Urothelium cell line (cell line): ENCODE measurements around the gene RBM39.
"Not testable (repeated sequence)": the region's sequence is repeated elsewhere in the genome, so short reads cannot be mapped to it uniquely, and the experiment has no call there.

Source experiments
- DNase-seq: peaks from one replicate; pipeline ENCODE4 v3.0.0; 2011; ENCODE audit warnings: low spot score, mixed read lengths
- FAIRE-seq: peaks from 2 replicates; lab custom pipeline; 2011; peaks lifted over from hg19 to GRCh38; lab: Jason Lieb, UNC

Gene RBM39

DNA sequence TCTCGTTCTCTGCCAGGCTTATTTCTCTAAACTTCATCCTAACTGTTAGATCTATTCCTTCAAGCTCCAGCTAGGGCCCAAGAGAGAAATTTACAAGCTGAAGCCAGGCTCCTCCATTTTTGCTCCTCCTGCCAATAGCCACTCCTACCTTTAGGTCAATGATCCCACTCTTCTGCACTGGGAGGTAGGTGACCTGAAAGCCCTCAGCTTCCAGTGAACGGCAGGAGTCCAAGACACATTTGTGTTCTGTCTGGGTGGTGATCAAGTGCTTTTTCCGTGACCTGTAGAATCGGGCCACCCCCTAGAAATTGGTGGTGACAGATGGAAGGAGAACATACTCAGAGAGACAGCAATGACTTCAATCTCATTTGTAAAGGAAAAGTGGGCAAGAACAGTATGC lies 51.8 kb downstream of the RBM39 start:
- no peak for DNase-seq
- FAIRE-seq, result no peak

DNA sequence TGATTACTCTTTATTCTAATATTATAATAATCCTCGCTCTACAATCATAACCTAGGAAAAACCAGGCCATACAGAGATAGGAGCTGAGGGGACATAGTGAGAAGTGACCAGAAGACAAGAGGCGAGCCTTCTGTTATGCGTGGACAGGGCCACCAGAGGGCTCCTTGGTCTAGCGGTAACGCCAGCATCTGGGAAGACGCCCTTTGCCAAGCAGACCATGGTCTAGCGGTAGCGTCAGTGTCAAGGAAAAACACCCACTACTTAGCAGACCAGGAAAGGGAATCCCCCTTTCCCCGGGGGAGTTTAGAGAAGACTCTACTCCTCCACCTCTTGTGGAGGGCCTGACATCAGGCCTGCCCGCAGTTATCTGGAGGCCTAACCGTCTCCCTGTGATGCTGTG lies 55.2 kb downstream of the RBM39 start:
- FAIRE-seq, DNase-seq: not testable (repeated sequence)

DNA sequence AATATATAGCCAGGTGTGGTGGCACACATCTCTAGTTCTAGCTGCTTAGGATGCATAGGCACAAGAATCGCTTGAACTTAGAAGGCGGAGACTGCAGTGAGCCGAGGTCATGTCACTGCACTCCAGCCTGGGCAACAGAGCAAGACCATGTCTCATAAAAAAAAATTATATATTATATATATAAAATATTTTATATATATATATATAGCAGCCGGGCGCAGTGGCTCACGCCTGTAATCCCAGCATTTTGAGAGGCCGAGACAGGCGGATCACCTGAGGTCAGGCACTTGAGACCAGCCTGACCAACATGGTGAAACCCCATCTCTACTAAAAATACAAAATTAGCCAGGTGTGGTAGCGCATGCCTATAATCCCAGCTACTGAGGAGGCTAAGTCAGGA lies 56.7 kb downstream of the RBM39 start:
- DNase-seq, FAIRE-seq: not testable (repeated sequence)

DNA sequence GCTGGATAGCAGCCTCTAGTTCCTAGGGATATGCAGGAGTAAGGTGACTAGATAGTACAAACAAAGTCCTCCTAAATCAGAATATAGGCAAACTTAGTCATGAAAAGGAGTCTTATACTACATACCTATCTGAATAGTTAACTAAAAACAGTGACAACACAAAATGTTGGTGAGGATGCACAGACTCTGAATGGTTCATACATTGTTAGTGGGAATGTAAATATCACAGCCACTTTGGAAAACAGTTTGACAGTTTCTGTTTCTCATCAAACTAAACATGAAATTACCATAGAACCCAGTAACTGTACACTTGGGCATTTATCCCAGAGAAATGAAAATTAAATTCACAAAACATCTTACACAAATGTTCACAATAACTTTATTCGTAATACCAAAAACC lies 60.1 kb downstream of the RBM39 start:
- FAIRE-seq, result no peak
- DNase-seq, result no peak

DNA sequence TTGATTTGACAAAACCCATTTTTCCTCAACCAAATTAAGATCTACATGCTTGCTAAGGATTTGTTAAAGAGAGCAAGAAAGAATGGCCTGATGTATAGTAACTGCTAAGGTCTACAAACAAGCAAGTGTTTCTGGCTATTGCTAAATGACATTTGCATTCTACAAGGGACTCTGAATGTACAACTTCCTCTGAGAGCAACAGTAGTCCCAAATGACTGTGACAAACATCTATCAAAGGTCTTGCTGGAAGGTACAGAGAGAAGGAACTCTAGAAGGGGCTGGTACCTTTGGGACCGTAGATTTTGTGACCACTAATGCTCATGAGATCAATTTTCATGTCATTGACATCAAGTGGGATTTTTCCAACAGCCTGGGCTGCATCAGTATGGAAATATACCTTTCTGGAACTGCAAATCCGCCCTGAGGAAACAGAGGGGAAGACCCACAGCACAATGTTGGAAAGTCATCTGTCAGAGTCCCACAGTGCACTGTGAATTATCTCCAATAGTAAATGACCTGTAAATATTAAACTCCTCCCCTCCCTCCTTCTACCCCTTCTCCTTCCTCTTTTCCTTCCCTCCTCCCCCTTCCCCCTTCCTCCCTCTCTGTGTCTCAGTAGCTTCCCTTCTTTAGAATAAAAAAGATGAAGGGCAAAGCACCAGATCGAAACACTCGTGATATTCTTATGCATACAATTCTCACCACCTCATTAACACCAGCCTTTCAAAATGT lies 61.4 kb downstream of the RBM39 start:
- FAIRE-seq (no peak), DNase-seq (no peak)

GRCh38 chr20:35674921-35675320 lies 67.1 kb downstream of the RBM39 start:
- DNase-seq (no peak), FAIRE-seq (no peak)

DNA sequence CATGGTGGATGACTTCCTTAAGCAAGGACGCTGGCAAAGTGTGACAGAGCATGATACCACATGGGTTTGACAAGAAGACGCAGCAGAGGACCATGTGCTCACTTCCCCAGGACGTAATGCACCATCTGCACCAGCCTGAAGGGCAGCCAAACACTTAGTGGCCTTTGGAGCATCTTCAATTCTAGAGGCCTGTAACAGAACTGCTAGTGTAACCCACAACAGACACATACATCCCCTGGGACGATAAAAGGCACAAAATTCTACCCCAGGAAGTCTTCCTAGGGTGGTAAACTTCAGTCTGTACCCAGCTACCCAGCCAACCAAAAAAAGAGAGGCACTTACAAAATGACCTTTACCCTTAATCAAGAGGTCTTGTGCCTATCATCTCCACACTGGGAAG lies 68.2 kb downstream of the RBM39 start:
- DNase-seq, result no peak
- FAIRE-seq, result no peak

DNA sequence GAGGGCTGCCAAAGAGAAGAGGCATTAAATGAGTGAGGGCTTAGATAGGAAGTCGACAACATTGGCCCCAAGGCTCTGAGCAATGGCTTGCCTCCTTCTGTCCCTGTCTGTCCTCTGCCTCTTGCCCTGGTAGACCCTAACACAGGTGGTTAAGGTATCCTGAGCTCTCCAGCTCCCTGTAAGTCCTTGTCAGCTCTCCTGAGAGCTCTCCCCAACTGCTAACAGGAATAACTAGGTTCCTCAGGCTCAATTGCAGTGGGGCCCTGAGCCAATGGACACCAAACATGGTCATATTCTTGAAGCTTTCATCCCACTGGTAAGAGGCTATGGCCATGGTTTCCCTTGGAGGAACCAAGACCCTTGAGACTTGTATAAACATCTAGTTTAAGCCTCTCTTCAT lies 72.4 kb downstream of the RBM39 start:
- DNase-seq (no peak), FAIRE-seq (no peak)

- no peak for DNase-seq
- FAIRE-seq, result no peak
Measured at GRCh38 chr20:35669221-35669620, 72.8 kb downstream of the RBM39 start.

DNA sequence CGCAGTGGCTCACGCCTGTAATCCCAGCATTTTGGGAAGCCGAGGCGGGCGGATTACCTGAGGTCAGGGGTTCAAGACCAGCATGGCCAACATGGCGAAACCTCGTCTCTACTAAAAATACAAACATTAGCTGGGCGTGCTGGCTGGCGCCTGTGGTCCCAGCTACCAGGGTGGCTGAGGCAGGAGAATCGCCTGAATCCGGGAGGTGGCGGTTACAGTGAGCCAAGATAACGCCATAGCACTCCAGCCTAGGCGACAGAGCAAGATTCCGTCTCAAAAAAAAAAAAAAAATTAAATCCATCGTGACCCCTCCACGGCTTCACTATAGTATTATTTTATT lies 76.1 kb downstream of the RBM39 start:
- DNase-seq (no peak), FAIRE-seq (no peak)

GRCh38 chr20:35664466-35665206 lies 77.4 kb downstream of the RBM39 start, which contains the start of the genes CPNE1 and RBM12:
Gene CPNE1, minus strand, starts transcription at chr20:35664900. Its CDS starts 31,977 bp downstream, at chr20:35632923.
Gene RBM12, minus strand, starts transcription at chr20:35664900. Its CDS starts 9,578 bp downstream, at chr20:35655322.
- peak; percentile 35 for FAIRE-seq
- DNase-seq, result peak; percentile 99

- DNase-seq, result peak; percentile 31
Measured at GRCh38 chr20:35663516-35664465, 78.3 kb downstream of the RBM39 start.

GRCh38 chr20:35662551-35662950 lies 79.5 kb downstream of the RBM39 start:
- DNase-seq (no peak), FAIRE-seq (no peak)

More at GRCh38 chr20:35663516-35664465, 78.3 kb downstream of the RBM39 start:
- FAIRE-seq, result no peak

- DNase-seq, result no peak
- no peak for FAIRE-seq
Measured at GRCh38 chr20:35661908-35662307, 80.2 kb downstream of the RBM39 start.

DNA sequence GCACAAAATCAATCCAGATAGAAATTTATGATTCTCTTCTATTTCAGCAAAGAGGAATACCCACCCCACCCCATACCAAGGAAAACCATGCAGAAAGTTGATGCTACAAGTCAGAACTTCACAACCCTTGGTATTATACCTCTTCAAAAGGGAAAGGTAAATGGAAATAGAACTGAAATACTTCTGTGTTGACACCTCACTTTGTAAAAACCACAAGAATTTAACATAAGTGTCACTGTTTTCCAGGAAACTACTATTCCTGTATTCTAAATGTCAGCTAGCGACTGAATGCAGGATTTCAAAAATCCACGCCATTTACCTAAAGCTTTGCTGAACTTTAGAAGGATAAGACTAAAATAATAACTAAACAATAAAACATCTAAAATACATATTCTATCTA lies 81.0 kb downstream of the RBM39 start:
- FAIRE-seq (no peak), DNase-seq (peak; percentile 14)

- FAIRE-seq (no peak), DNase-seq (no peak)
Measured at GRCh38 chr20:35660122-35660937, 81.7 kb downstream of the RBM39 start.

DNA sequence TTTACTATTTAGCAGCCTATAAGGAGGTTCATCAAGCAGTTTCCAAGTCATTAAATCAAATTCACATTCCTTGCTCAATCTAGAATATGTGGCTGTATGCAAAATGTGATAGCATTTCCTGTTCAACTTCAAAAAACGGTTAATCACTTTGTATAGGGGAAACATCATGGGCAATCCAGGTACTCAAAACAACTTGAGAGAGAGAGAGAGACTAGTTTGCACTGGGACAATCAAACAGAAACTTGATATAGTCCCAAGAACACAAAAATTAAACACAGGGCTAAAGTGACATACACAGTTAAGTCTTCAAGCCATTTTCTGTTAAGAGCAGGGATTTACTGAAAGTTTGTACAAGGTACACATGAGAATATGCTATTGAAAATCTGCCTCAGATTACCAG lies 84.8 kb downstream of the RBM39 start:
- FAIRE-seq (no peak), DNase-seq (no peak)

DNA sequence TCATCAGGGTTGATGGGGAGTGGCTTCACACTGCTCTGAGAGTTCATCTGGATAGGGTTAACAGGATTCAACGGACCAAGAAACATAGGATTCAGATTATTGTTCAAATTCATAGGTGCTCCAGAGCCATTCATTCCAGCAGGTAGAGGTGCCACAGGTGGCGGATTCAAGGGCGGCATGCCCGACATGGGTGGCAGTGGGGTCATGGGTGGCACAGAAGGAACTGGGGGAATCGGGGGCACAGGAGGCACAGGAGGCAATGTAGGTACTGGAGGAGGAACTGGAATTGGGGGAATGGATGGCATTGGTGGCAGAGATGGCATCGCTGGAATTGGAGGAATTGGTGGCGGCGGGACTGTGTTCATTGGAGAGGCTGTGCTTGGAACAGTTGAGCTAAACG lies 87.6 kb downstream of the RBM39 start:
- DNase-seq, result no peak
- FAIRE-seq, result no peak

- FAIRE-seq (no peak), DNase-seq (no peak)
Measured at GRCh38 chr20:35653893-35654292, 88.2 kb downstream of the RBM39 start.
